ENCODE results near the gene PCDHB5. TPM values are rescaled to one million over a fixed set of nuclear protein-coding genes. Genes with fewer than 3 reads are reported as not detected.
"Not testable (repeated sequence)": the region's sequence is repeated elsewhere in the genome, so short reads cannot be mapped to it uniquely, and the experiment has no call there.

PCDHB5 gene
- total and polyA plus RNA-seq, 2 of the 13 experiments (the other 11 are each of a cell fraction or from before 2014, with no cell fraction given): 0.07 to 0.08 TPM

- Histone ChIP-seq H3K36me3 (replicated peaks in 1 of 2; ENCODE audit: control insufficient read depth in 1 of 2, insufficient read depth in 2 of 2, low read length in 2 of 2) (no peaks in the 10 kb centered on the region), H4K20me1 (ENCODE audit: insufficient read depth, low read length) (no peaks in the 10 kb centered on the region), H3K27me3 (ENCODE audit: control insufficient read depth in 1 of 2, insufficient read depth in 2 of 2, low read length in 2 of 2) (peaks cover 2 to 10% of the 10 kb centered on the region in 2 experiments; a peak in 2 of 5 replicates), H2AFZ (ENCODE audit: low read length) (no peak overlapping the region), H3K9me3 (ENCODE audit: low read length) (no peaks in the 10 kb centered on the region; the same call in 1 of the 2 replicates), H3K4me1 (ENCODE audit: insufficient read depth, low read length) (no peaks in the 10 kb centered on the region), H3K4me2 (ENCODE audit: low read depth, low read length) (no peak overlapping the region), H3K27ac (ENCODE audit: extremely low read length, insufficient read depth, low read length) (no peak overlapping the region), H3K79me2 (ENCODE audit: insufficient read depth, low read length) (no peaks in the 10 kb centered on the region), H3K4me3 (replicated peaks in 1 of 3; ENCODE audit: insufficient read depth in 1 of 3, low read depth in 2 of 3, low read length in 3 of 3) (no peak overlapping the region), H3K9ac (ENCODE audit: insufficient read depth, low read depth, low read length) (no peak overlapping the region)
- ATAC-seq (peak; percentile 81), FAIRE-seq (no peak), DNase-seq (ENCODE audit: low spot score) (no peak)
- ChIA-PET CTCF (ENCODE audit: low intra/inter-chr PET ratio, low total read pairs) (no interaction called here), POLR2A (no interaction called here)
- intact Hi-C loops (cut with micrococcal nuclease; ENCODE audit: unreplicated experiment) (no loop called here), in situ Hi-C loops (cut with HindIII; ENCODE audit: extremely low pct_ligation_motif_present, low pct_unique_long_range_greater_than_20kb) (no loop called here)
- 25% methylated on average over 21 of the region's 21 CpGs for WGBS (ENCODE audit: low lambda C conversion rate)
- TF ChIP-seq CTCF (CRISPR knock-in tag; IDR thresholded peaks at IDR 0.05) (peak; percentile 54), FOXO4 (CRISPR knock-in tag; conservative IDR thresholded peaks at IDR 0.05) (no peak), ARID5B (CRISPR knock-in tag; IDR thresholded peaks at IDR 0.05) (no peak)
- BruUV-seq (replicated peaks): no TSS peak
Observed at GRCh38 chr5:141155540-141156374, 20.8 kb downstream of the PCDHB5 start.

GRCh38 chr5:141157356-141157755, 22.4 kb downstream of the PCDHB5 start:
- in situ Hi-C loops (cut with HindIII; ENCODE audit: extremely low pct_ligation_motif_present, low pct_unique_long_range_greater_than_20kb): not testable (repeated sequence)

More at GRCh38 chr5:141157356-141157755, 22.4 kb downstream of the PCDHB5 start:
- H3K4me1 ChIP-seq (ENCODE audit: insufficient read depth, low read length); BruUV-seq (replicated peaks); FAIRE-seq; H3K4me3 ChIP-seq (replicated peaks in 1 of 3; ENCODE audit: insufficient read depth in 1 of 3, low read depth in 2 of 3, low read length in 3 of 3); H3K79me2 ChIP-seq (ENCODE audit: insufficient read depth, low read length); H3K27me3 ChIP-seq (ENCODE audit: control insufficient read depth in 1 of 2, insufficient read depth in 2 of 2, low read length in 2 of 2); H3K9me3 ChIP-seq (ENCODE audit: low read length); CTCF ChIA-PET (ENCODE audit: low intra/inter-chr PET ratio, low total read pairs); DNase-seq (ENCODE audit: low spot score); H3K9ac ChIP-seq (ENCODE audit: insufficient read depth, low read depth, low read length); H3K4me2 ChIP-seq (ENCODE audit: low read depth, low read length); H2AFZ ChIP-seq (ENCODE audit: low read length); POLR2A ChIA-PET; H3K27ac ChIP-seq (ENCODE audit: extremely low read length, insufficient read depth, low read length); H3K36me3 ChIP-seq (replicated peaks in 1 of 2; ENCODE audit: control insufficient read depth in 1 of 2, insufficient read depth in 2 of 2, low read length in 2 of 2); H4K20me1 ChIP-seq (ENCODE audit: insufficient read depth, low read length); ATAC-seq; intact Hi-C loops (cut with micrococcal nuclease; ENCODE audit: unreplicated experiment): not testable (repeated sequence)
- 81% methylated on average over 14 of the region's 38 CpGs for WGBS (ENCODE audit: low lambda C conversion rate)
